ENCODE data around the gene PHACTR3.
"Not testable (repeated sequence)": the region's sequence is repeated elsewhere in the genome, so short reads cannot be mapped to it uniquely, and the experiment has no call there.

The PHACTR3 gene

GRCh38 chr20:59839400-59839799 lies 235.1 kb downstream of the PHACTR3 start:
- H3K27me3 ChIP-seq (ENCODE audit: insufficient read depth, poor library complexity, severe bottlenecking), result no peaks in the 10 kb centered on the region
- no peak for DNase-seq (ENCODE audit: low spot score)
- TF ChIP-seq, protein P1, sequence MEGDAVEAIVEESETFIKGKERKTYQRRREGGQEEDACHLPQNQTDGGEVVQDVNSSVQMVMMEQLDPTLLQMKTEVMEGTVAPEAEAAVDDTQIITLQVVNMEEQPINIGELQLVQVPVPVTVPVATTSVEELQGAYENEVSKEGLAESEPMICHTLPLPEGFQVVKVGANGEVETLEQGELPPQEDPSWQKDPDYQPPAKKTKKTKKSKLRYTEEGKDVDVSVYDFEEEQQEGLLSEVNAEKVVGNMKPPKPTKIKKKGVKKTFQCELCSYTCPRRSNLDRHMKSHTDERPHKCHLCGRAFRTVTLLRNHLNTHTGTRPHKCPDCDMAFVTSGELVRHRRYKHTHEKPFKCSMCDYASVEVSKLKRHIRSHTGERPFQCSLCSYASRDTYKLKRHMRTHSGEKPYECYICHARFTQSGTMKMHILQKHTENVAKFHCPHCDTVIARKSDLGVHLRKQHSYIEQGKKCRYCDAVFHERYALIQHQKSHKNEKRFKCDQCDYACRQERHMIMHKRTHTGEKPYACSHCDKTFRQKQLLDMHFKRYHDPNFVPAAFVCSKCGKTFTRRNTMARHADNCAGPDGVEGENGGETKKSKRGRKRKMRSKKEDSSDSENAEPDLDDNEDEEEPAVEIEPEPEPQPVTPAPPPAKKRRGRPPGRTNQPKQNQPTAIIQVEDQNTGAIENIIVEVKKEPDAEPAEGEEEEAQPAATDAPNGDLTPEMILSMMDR (IDR thresholded peaks at IDR 0.05; ENCODE audit: poor library complexity, severe bottlenecking), result no peak
- H3K36me3 ChIP-seq (ENCODE audit: low read depth), result peaks cover 68% of the 10 kb centered on the region
- no peak for ATAC-seq (ENCODE audit: low read depth)
- H3K4me1 ChIP-seq (ENCODE audit: insufficient read depth, poor library complexity, severe bottlenecking), result peaks cover 51% of the 10 kb centered on the region
- H3K4me3 ChIP-seq (ENCODE audit: severe bottlenecking), result no peak overlapping the region
- H3K9me3 ChIP-seq (ENCODE audit: severe bottlenecking), result no peaks in the 10 kb centered on the region
- H3K27ac ChIP-seq (ENCODE audit: poor library complexity, severe bottlenecking), result peak overlapping the region; percentile 86

DNA sequence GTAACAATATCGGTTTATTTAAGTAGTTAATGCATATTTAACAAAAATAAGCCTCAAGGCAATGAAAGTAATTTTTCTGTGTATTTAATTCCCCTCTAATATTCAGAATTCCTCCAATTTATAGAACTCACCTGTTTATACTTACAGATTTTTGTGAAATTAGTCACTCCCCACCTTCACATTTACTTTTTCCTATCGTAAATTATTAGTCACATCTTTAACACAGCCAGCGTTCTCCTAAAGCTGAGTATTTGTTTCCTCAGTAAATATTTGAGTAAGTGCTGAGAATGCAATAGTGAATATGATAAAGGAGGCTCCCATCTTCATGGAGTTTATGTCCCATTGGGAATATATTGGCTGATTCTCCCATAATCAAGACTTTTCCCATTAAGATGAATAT lies 241.1 kb downstream of the PHACTR3 start:
- peak overlapping the region; percentile 86 for H3K27ac ChIP-seq (ENCODE audit: poor library complexity, severe bottlenecking)
- DNase-seq (ENCODE audit: low spot score) (no peak), ATAC-seq (ENCODE audit: low read depth) (peak; percentile 96)
- H3K4me1 ChIP-seq (ENCODE audit: insufficient read depth, poor library complexity, severe bottlenecking), result peaks cover 23% of the 10 kb centered on the region
- H3K36me3 ChIP-seq (ENCODE audit: low read depth), result peaks cover 89% of the 10 kb centered on the region
- H3K4me3 ChIP-seq (ENCODE audit: severe bottlenecking), result no peak overlapping the region
- no peaks in the 10 kb centered on the region for H3K27me3 ChIP-seq (ENCODE audit: insufficient read depth, poor library complexity, severe bottlenecking)
- TF ChIP-seq, protein P1 (IDR thresholded peaks at IDR 0.05; ENCODE audit: poor library complexity, severe bottlenecking), result no peak
- H3K9me3 ChIP-seq (ENCODE audit: severe bottlenecking), result no peaks in the 10 kb centered on the region

- DNase-seq (ENCODE audit: low spot score) (no peak), ATAC-seq (ENCODE audit: low read depth) (no peak)
- Histone ChIP-seq H3K4me3 (ENCODE audit: severe bottlenecking) (no peak overlapping the region), H3K4me1 (ENCODE audit: insufficient read depth, poor library complexity, severe bottlenecking) (peaks cover 23% of the 10 kb centered on the region), H3K36me3 (ENCODE audit: low read depth) (peaks cover 62% of the 10 kb centered on the region), H3K9me3 (ENCODE audit: severe bottlenecking) (no peaks in the 10 kb centered on the region), H3K27ac (ENCODE audit: poor library complexity, severe bottlenecking) (peak overlapping the region; percentile 86), H3K27me3 (ENCODE audit: insufficient read depth, poor library complexity, severe bottlenecking) (no peaks in the 10 kb centered on the region)
- TF ChIP-seq, protein P1 (IDR thresholded peaks at IDR 0.05; ENCODE audit: poor library complexity, severe bottlenecking), result no peak
Observed at GRCh38 chr20:59848182-59848581, 243.8 kb downstream of the PHACTR3 start.

DNA sequence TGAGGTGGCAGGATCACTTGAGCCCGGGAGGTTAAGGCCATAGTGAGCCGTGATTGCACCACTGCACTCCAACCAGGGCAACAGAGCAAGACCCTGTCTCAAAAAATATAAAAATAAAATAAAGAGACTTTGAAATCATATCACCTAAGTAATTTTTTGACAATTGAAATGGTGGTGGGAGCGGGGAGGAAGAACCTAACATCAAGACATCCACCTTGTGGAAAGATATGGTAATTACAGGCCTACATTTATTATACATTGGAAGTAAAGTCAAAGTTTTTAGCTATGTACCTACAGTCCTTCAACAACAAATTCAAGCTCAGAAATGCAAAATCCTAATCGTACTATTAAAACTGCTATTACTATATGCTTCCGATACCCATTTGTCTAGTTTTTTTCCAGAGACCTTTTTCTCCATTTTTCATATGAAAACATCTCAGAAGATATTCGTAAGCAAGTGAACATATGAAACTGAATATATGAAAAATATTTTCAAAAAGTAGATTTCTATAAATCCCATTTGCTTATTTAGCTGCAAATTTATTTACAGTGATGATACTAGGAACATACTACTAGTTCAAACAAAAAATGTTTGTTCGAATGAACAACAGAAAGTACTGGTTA lies 245.8 kb downstream of the PHACTR3 start:
- DNase-seq (ENCODE audit: low spot score) (no peak), ATAC-seq (ENCODE audit: low read depth) (0 out of 3 replicates have a peak, but pooled peaks have one; percentile 15)
- H3K27me3 ChIP-seq (ENCODE audit: insufficient read depth, poor library complexity, severe bottlenecking), result no peaks in the 10 kb centered on the region
- peaks cover 16% of the 10 kb centered on the region for H3K4me1 ChIP-seq (ENCODE audit: insufficient read depth, poor library complexity, severe bottlenecking)
- H3K4me3 ChIP-seq (ENCODE audit: severe bottlenecking), result no peak overlapping the region
- no peaks in the 10 kb centered on the region for H3K9me3 ChIP-seq (ENCODE audit: severe bottlenecking)
- H3K36me3 ChIP-seq (ENCODE audit: low read depth), result peaks cover 43% of the 10 kb centered on the region
- no peak overlapping the region for H3K27ac ChIP-seq (ENCODE audit: poor library complexity, severe bottlenecking)
- TF ChIP-seq, protein P1 (IDR thresholded peaks at IDR 0.05; ENCODE audit: poor library complexity, severe bottlenecking), result peak; percentile 100

GRCh38 chr20:59856526-59856925 lies 252.2 kb downstream of the PHACTR3 start:
- H3K36me3 ChIP-seq (ENCODE audit: low read depth), result peaks cover 10% of the 10 kb centered on the region; the same call in 1 of the 2 replicates
- DNase-seq (ENCODE audit: low spot score); ATAC-seq (ENCODE audit: low read depth); H3K27me3 ChIP-seq (ENCODE audit: insufficient read depth, poor library complexity, severe bottlenecking); H3K4me3 ChIP-seq (ENCODE audit: severe bottlenecking); H3K27ac ChIP-seq (ENCODE audit: poor library complexity, severe bottlenecking); H3K9me3 ChIP-seq (ENCODE audit: severe bottlenecking); H3K4me1 ChIP-seq (ENCODE audit: insufficient read depth, poor library complexity, severe bottlenecking): not testable (repeated sequence)

DNA sequence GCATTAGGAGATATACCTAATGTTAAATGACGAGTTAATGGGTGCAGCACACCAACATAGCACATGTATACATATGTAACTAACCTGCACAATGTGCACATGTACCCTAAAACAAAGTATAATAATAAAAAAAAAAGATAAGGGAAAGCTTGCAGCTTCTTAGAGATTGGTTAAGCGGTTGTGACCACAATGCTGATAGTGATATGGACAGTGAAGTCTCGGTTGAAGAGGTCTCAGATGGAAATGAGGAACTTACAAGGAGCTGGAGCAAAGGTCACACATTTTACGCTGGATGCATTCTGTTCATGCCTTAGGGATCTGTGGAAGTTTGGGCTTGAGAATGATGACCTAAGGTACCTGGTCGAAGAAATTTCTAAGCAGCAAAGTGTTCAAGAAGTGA lies 252.6 kb downstream of the PHACTR3 start:
- H3K9me3 ChIP-seq (ENCODE audit: severe bottlenecking); H3K4me3 ChIP-seq (ENCODE audit: severe bottlenecking); ATAC-seq (ENCODE audit: low read depth); DNase-seq (ENCODE audit: low spot score); H3K4me1 ChIP-seq (ENCODE audit: insufficient read depth, poor library complexity, severe bottlenecking); H3K27ac ChIP-seq (ENCODE audit: poor library complexity, severe bottlenecking); H3K27me3 ChIP-seq (ENCODE audit: insufficient read depth, poor library complexity, severe bottlenecking): not testable (repeated sequence)
- H3K36me3 ChIP-seq (ENCODE audit: low read depth), result peaks cover 10% of the 10 kb centered on the region; the same call in 1 of the 2 replicates
